HG02798 (cell line): ENCODE measurements around the gene PHF21A.

Experiments
- ATAC-seq: cut with Tn5 transposase; IDR thresholded peaks from one replicate; pipeline ENCODE4 v1.9.1; 2021; ENCODE audit warnings: mild to moderate bottlenecking; ENCODE audit not compliant: unreplicated experiment, poor library complexity

PHF21A gene

GRCh38 chr11:46121301-46121723 lies at the start of gene PHF21A:
TSS of gene PHF21A (minus strand) at chr11:46121454. CDS start at chr11:46084219, 37,235 bp downstream.
- peak; percentile 61 for ATAC-seq

- no peak for ATAC-seq
Measured at GRCh38 chr11:46170797-46171196, 49.5 kb upstream of the PHF21A start.

GRCh38 chr11:46162700-46163099 lies 41.4 kb upstream of the PHF21A start:
- ATAC-seq, result no peak

GRCh38 chr11:46161201-46161600 lies 39.9 kb upstream of the PHF21A start:
- ATAC-seq, result no peak

GRCh38 chr11:46160100-46160499 lies 38.8 kb upstream of the PHF21A start:
- ATAC-seq, result no peak

GRCh38 chr11:46159680-46160079 lies 38.4 kb upstream of the PHF21A start:
- ATAC-seq, result no peak

GRCh38 chr11:46149826-46150225 lies 28.6 kb upstream of the PHF21A start:
- no peak for ATAC-seq

GRCh38 chr11:46149342-46149741 lies 28.1 kb upstream of the PHF21A start:
- no peak for ATAC-seq

- ATAC-seq, result no peak
Measured at GRCh38 chr11:46144741-46145140, 23.5 kb upstream of the PHF21A start.

- ATAC-seq, result no peak
Measured at GRCh38 chr11:46143049-46143806, 22.0 kb upstream of the PHF21A start.

- ATAC-seq, result no peak
Measured at GRCh38 chr11:46142561-46142960, 21.3 kb upstream of the PHF21A start.

- no peak for ATAC-seq
Measured at GRCh38 chr11:46141597-46141996, 20.3 kb upstream of the PHF21A start.

GRCh38 chr11:46134540-46134939 lies 13.3 kb upstream of the PHF21A start:
- ATAC-seq, result no peak

GRCh38 chr11:46134061-46134460 lies 12.8 kb upstream of the PHF21A start:
- no peak for ATAC-seq

GRCh38 chr11:46133119-46133518 lies 11.9 kb upstream of the PHF21A start:
- no peak for ATAC-seq

- no peak for ATAC-seq
Measured at GRCh38 chr11:46130286-46130940, 9.2 kb upstream of the PHF21A start.

GRCh38 chr11:46129133-46129532 lies 7.9 kb upstream of the PHF21A start:
- ATAC-seq, result no peak

- ATAC-seq, result no peak
Measured at GRCh38 chr11:46127150-46127638, 5.9 kb upstream of the PHF21A start.

- no peak for ATAC-seq
Measured at GRCh38 chr11:46125284-46125683, 4.0 kb upstream of the PHF21A start.

- no peak for ATAC-seq
Measured at GRCh38 chr11:46122945-46123715, 1.9 kb upstream of the PHF21A start.
